ENCODE data around the gene XKR8.

Gene XKR8

DNA sequence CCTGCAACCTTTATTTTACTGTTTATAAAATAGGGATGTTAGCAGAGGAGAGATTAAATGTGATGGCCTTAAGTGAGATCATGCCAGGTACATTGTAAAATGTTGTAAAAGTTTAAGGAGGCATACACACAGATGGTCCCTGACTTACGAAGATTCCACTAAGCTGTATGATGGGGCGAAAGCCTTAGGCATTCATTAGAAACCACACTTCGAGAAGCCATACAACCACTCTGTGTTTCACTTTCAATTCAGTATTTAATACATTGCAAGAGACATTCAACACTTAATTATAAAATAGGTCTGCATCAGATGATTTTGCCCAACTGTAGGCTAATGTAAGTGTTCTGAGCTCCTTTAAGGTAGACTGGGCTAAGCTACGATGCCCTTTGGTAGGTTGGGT is 21.3 kb upstream of the XKR8 start:
- no peaks in the 10 kb centered on the region for H3K36me3 ChIP-seq
- no peaks in the 10 kb centered on the region for H3K27me3 ChIP-seq (ENCODE audit: insufficient read depth, low read depth, severe bottlenecking)
- H3K9me3 ChIP-seq (ENCODE audit: severe bottlenecking): no peaks in the 10 kb centered on the region
- no peak overlapping the region for H3K27ac ChIP-seq
- DNase-seq: no peak
- no peak for TF ChIP-seq CTCF (IDR thresholded peaks at IDR 0.05; ENCODE audit: low read depth, low read length)
- no peak overlapping the region for H3K4me3 ChIP-seq (ENCODE audit: low read depth, low read length)

GRCh38 chr1:27940297-27940696 is 19.5 kb upstream of the XKR8 start:
- DNase-seq: peak; percentile 64
- no peaks in the 10 kb centered on the region for H3K36me3 ChIP-seq
- H3K27ac ChIP-seq: no peak overlapping the region
- peak; percentile 50 for TF ChIP-seq CTCF (IDR thresholded peaks at IDR 0.05; ENCODE audit: low read depth, low read length)
- no peaks in the 10 kb centered on the region for H3K9me3 ChIP-seq (ENCODE audit: severe bottlenecking)
- no peaks in the 10 kb centered on the region for H3K27me3 ChIP-seq (ENCODE audit: insufficient read depth, low read depth, severe bottlenecking)
- no peak overlapping the region for H3K4me3 ChIP-seq (ENCODE audit: low read depth, low read length)

GRCh38 chr1:27940870-27941560 is 18.8 kb upstream of the XKR8 start:
- DNase-seq: no peak
- no peak for TF ChIP-seq CTCF (IDR thresholded peaks at IDR 0.05; ENCODE audit: low read depth, low read length)
- H3K27ac ChIP-seq: no peak overlapping the region

DNA sequence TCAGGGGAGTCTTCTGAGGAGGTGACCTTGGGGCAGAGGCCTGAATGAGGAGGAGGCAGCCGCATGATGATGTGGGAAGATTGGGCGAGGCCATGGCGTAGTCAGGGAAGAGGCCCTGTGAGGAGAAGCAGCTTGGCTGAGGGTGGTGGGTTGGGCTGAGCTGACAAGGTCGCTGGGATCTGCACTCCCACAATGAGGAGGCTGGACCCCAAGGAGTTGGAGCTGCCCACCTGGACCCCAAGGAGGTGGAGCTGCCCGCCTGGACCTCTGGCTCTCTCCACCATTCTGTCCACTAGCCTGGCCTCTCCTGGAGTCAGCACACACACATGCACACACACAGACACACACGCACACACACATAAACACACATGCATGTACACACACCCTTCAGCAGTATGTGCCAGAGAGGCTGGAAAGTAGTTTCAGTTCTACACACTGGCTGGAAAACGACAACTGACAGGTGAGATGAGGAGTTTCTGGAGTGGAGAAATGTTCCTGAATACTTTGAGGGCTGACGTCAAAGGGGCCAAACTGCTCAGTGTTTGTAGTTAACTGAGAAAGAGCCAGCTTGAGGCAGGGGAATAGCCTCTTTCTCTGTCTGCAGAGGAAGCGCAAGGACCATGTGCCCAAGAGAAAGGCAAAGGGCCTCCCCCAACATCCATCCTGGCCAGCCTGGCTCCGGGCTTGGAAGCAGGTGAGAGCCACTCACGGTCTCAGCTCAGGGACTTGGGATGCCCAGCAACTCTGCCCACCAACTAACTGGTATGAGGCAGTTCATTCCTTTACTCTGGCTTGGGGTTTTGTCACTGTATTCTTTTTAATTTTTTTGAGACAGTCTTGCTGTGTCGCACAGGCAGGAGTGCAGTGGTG is 17.9 kb upstream of the XKR8 start:
- H3K27ac ChIP-seq: no peak overlapping the region
- no peak overlapping the region for H3K4me3 ChIP-seq (ENCODE audit: low read depth, low read length)
- DNase-seq: no peak
- no peaks in the 10 kb centered on the region for H3K36me3 ChIP-seq
- no peaks in the 10 kb centered on the region for H3K9me3 ChIP-seq (ENCODE audit: severe bottlenecking)
- TF ChIP-seq CTCF (IDR thresholded peaks at IDR 0.05; ENCODE audit: low read depth, low read length): no peak
- H3K27me3 ChIP-seq (ENCODE audit: insufficient read depth, low read depth, severe bottlenecking): no peaks in the 10 kb centered on the region

More at GRCh38 chr1:27940870-27941560, 18.8 kb upstream of the XKR8 start:
- no peak overlapping the region for H3K4me3 ChIP-seq (ENCODE audit: low read depth, low read length)
- no peaks in the 10 kb centered on the region for H3K9me3 ChIP-seq (ENCODE audit: severe bottlenecking)
- no peaks in the 10 kb centered on the region for H3K36me3 ChIP-seq
- H3K27me3 ChIP-seq (ENCODE audit: insufficient read depth, low read depth, severe bottlenecking): no peaks in the 10 kb centered on the region

GRCh38 chr1:27945020-27945419 is 14.8 kb upstream of the XKR8 start:
- DNase-seq: no peak
- H3K27me3 ChIP-seq (ENCODE audit: insufficient read depth, low read depth, severe bottlenecking): no peaks in the 10 kb centered on the region
- TF ChIP-seq CTCF (IDR thresholded peaks at IDR 0.05; ENCODE audit: low read depth, low read length): no peak
- no peaks in the 10 kb centered on the region for H3K9me3 ChIP-seq (ENCODE audit: severe bottlenecking)
- H3K36me3 ChIP-seq: no peaks in the 10 kb centered on the region; the same call in 1 of the 2 replicates
- H3K27ac ChIP-seq: no peak overlapping the region
- H3K4me3 ChIP-seq (ENCODE audit: low read depth, low read length): no peak overlapping the region
